NCI-H2196 (cell line): ENCODE results near the gene ADAMTS2.
"Not testable (repeated sequence)": the region's sequence is repeated elsewhere in the genome, so short reads cannot be mapped to it uniquely, and the experiment has no call there.

Source experiments
- DNase-seq: peaks from one replicate; lab custom pipeline; 2025; ENCODE audit not compliant: unreplicated experiment; lab: John Stamatoyannopoulos, UW

The ADAMTS2 gene

DNA sequence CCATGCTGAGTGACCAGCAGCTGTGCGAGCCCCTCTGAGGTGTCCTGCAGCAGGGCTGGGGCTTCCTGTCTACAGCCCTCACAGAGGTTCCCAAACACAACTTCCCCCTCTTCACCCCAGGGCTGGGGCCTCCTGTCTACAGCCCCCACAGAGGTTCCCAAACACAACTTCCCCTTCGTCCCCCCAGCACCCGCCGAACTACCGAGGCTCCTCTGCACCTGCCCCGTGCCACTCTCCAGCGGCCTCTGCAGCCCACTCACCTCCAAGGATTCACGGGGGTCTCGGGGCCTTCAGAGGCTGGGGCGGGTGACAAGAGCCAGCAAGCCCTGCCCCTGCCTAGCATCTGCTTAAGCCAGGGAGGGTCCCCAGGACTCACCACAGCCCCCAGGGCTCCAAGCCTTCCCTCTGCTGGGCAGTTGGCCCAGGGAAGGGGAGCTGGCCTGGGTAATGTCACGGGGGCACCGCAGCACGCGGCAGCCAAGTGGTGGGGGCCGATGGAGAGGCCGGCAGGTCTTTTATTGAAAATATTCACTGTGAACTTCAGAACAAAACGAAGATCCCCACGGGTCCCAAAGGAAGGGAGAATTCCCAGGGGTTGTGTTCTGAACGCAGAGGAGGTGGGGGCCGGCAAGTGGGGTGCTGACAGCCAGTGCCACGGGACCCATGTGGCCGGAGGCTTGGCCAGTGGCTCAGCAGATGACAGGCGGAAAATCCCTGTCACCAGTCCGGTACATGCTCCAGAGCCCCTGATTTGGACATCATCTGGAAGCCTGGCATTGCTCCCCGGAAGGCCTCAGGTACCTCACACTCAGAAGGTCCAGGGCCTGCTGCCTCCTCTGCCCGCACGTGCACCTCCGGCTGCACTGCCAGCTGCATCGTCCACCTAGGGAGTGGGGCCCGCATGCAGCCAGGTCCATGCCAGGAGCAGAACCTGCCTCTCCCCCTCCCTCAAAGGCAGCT lies 125.3 kb downstream of the ADAMTS2 start:
- no peak for DNase-seq

DNA sequence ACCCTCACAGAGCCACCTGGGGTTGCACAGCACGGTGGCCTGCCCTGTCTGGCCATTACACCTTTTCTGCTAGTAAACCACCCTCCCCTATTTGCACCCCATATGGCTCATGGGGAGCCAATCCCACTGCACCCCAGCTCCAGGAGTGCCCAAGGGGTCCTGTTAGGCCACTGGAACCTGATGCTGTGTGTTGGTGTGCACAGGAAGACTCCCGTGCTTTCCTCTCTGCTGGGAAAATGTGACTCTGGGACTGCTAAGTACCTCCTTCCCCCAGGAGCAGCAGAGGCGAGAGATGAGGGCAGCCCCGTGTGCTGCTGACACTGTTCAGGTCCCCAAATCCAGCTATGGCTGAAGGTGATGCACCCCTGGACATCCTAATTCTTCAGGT lies 126.3 kb downstream of the ADAMTS2 start:
- DNase-seq: no peak

DNA sequence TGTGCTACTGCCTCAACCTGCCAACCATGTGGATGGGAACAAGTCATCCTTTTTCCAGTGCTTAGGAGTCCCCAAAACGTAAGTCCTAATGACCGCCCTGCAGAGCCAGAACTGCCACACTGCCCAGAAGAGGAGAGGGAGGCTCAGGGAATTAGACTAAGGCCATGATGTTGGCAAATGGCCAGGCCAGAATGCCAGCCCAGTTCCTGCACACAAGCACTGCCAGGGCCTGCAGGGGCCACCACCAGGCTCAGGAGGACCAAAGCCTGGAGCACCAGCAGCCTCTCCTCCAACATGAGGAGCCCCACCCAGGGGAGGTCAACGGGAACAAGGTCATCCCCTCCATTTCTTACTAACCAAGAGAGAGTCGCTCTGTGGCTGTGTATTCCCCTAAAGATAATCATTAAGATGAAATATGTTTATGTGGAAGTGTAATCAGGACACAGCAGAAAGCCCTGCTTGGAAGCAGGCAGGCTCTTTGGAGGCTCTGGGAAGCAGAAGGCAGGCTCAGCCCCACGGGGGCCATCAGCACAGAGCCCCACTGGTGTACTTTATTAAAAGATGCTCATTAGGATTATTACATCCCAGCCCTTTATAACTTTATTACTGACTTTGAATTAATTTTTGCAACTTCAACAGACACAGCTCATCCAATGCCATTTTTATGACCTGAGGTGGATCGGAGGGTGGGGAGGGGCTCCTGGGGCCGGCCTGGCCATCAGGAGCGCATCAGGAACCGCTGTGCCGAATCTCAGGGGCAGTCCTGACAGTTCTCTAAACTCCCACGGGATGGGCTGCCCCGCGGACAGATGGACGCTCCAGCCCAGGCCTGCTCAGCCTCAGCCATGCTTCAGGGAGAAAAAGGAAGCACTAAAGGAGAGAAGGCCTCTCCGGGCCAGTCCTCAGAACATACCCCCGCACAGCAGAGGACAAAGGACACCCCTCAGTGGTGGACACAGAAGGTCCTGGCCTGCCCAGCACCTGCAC lies 127.0 kb downstream of the ADAMTS2 start:
- no peak for DNase-seq

- DNase-seq: no peak
Measured at GRCh38 chr5:179217356-179217755, 127.9 kb downstream of the ADAMTS2 start.

DNA sequence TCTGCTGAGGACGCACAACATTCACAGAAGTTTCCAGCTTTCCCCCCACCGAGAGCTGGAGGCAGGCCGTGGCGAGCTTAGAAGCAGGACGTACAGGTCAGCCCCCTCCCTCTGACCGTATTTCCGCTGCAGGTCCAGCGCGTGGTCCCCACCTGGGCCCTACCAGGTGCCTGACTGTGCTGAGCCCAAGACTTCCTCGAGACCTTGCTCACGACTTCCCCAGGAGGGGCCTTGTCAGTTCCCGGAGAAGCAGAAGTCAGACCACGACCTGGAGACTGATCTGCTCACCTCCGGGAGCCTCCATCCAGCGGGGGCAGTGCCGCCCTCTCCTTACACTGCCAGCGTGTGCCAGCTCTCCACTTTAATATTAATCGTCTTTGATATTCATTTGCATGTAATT lies 128.9 kb downstream of the ADAMTS2 start:
- DNase-seq: not testable (repeated sequence)

DNA sequence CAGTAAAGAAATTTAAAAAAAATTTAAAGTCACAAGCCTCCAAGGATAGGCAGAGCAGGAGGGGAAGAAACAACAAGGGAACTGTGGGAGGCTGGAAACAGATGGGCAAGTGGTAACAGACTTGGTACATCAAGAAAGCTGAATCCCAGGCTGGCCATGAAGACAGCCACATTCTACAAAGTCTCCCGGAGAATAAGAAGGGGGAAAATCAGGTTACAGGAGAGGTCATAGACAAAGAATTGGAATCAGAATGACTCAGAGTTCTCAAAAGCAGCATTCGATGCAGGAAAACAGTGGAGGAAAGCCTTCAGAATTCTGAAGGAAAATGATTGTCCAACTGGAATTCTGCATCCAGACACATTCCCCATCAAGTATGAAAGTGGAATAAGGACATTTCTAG lies 129.7 kb downstream of the ADAMTS2 start:
- no peak for DNase-seq

- no peak for DNase-seq
Measured at GRCh38 chr5:179214678-179215077, 130.6 kb downstream of the ADAMTS2 start.

DNA sequence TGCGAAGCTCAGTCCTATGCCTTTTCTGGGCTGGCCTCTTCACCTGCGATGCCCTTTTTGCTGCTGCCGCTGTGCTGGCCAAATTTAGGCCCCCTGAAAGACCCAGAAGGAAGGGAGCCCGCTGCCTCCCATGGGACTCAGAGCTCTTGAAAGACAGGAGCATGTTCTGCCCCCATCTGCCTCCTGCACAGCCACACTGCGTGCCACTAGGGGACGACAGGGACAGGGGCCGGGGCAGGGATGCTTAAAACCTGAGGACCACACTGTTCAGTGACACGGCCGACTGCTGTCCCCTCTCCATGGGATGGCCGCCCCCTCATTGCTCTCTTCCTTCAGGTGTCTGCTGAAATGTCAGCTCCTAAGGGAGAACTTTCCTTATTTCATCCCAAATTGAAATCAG lies 132.4 kb downstream of the ADAMTS2 start:
- no peak for DNase-seq

GRCh38 chr5:179211631-179212030 lies 133.6 kb downstream of the ADAMTS2 start:
- no peak for DNase-seq

- DNase-seq: no peak
Measured at GRCh38 chr5:179211068-179211467, 134.2 kb downstream of the ADAMTS2 start.

DNA sequence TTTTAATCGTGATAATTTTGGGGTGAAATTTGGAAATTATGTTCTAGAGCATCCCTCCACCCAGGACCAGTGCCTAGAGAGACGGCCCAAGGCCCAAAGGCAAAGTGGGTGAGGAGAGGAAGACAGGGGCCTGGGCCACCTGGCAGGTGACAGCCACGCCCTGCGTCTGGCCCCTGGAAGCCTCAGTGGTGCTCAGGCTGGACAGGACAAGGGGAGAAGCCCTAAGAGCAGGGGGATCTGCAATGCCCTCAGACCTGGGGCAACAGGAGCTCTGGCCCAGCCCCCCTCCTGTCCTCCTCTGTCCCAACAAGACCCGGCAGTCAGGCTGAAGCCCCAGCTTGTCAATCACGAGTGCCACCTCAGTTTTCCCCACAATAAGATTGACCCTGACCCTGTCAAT lies 134.8 kb downstream of the ADAMTS2 start:
- DNase-seq: no peak

DNA sequence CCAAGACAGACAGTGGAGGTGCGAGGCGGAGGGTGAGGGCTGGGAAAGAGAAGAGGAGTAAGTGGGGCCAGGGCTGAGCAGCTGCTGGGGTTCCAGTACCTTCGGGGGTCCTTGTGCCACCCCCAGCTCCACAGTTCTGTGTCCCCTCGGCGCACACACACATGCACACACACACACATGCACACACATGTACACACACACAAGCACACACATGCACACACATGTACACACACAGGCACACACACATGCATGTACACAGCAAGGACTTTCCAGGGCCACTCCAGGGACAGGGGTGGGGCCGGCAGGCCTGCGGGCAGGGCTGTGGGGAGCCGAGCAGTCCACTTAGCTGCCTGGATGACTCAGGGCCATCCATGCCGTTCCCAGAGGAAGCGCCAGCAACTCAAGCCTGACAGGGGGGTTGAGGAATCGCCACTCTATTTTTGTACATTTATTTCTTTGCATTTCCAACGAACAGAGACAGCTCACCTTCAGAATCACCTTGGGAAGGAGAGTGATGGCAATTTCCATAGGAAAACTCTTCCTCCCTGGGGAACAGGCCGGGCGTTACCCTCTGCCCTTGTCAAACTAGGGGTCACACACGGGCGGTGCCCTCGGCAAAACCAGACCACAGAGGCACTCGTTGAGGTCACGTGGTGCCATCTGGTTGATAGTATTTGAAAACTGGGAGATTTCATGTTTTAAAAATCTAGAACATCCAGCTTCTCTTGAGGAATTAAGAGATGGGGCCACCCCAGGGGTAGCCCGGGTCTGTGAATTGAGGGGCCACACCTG lies 135.7 kb downstream of the ADAMTS2 start:
- no peak for DNase-seq

DNA sequence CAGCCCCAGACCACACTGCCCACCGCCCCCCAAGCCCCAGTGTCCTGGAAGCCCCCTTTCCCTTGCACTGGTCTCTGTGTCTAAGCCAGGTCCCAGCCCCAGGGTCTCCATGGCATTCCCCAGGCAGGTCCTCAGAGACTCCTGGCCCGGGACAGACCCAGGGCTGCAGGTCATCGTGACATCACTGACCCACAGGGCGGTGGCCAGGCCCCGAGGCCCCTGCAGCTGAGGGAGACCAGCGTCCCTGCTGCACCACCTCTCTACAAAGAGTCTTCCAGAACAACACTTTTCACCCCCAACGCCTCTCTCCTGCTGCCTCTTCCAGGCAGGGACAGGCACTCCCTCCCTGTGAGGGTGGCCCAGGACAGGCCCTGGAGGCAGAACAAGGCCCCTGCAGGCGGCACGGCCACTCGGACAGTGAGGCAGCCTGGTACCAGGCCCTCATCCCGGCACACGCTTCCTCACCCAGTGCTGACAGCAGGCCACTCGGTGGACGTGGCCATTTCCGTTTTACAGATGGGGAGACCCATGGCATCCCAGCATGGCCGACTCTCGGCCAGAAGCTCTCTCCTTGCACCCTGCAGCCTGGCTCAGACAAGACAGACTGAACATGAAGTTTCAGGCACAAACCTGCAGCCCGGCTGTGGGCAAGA lies 136.4 kb downstream of the ADAMTS2 start:
- DNase-seq: no peak

GRCh38 chr5:179207920-179208705 lies 137.1 kb downstream of the ADAMTS2 start:
- no peak for DNase-seq

GRCh38 chr5:179207470-179207869 lies 137.8 kb downstream of the ADAMTS2 start:
- no peak for DNase-seq

DNA sequence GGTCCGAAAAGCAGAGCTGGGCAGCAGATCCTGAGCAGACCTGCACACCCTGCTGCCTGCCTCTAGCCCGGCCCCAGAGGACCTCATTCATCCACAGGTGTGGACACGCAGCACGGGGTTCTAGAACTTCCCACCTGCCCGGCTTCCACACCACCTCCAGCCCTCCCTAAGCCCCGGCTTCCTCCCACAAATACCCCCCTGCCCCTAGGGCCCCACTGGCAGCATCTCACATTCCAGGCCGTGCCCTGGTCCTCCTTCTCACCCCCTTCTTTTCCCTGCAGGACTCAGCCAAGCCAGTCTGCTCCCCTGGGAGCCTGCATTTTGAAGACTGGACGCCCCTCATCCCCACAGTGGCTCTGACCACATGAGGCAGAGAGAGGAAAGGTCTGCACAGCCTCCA lies 138.9 kb downstream of the ADAMTS2 start:
- no peak for DNase-seq

DNA sequence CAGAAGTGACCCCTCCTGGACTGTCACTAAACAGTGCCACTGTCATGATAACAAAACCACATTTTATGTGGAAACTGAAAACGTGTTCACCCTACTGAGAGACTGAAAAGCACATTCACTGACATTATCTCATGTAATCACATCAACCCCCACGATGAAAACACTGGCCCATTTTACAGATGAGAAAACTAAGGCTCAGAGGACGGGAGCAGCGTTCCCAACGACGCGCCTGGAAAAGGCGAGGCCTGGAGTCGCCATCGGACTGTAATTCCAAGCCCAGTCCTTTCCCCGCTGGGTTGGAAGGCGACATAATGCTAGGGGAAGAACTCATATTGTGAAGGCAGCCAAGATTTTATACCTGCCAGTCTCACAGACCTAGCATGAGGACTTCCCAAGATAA lies 140.0 kb downstream of the ADAMTS2 start:
- DNase-seq: no peak

DNA sequence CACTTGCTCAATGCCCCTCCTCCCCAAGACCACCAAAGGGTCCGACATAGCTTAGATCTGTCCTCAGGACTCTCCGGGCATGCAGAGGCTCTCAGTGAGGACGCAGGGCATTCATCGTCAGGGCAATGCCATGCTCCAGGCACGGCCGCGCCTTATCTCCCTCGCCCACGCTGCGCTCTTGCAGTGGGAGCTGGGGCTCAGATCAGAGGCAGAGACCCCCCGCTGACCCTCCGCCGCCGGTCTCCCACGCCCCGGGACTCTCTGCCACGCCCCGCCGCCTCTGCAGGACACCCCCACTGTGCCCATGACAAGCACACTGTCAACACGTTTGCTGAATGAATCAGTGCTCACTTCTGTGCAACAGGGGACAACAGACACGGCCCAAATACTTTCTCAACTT lies 140.7 kb downstream of the ADAMTS2 start:
- DNase-seq: no peak

- DNase-seq: no peak
Measured at GRCh38 chr5:179203248-179203647, 142.0 kb downstream of the ADAMTS2 start.

DNA sequence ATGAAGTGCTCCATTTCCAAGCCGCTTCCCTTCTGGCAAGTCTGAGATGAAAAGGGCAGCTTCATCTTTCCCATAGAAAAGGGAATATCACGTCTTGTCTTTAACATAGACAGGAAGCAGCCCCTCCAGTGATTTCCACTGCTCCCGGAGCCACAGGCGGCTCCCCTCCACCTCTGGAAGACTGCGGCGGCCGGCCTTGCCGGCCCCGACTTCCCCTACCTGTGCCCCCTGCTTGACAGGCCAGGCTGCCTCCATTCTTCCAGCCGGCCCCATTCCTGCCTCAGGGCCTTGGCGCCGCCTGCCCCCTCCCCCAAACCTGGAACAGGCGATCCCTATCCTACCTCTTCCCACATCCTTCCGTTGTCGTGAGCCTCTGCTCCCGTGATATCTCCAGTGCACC lies 143.3 kb downstream of the ADAMTS2 start:
- DNase-seq: no peak
